ENCODE results near the gene ARHGEF40. TPM values are rescaled to one million over a fixed set of nuclear protein-coding genes. Genes with fewer than 3 reads are reported as not detected.

The ARHGEF40 gene
- total RNA-seq, 1 donor from 2014 or later: 1.4 TPM

DNA sequence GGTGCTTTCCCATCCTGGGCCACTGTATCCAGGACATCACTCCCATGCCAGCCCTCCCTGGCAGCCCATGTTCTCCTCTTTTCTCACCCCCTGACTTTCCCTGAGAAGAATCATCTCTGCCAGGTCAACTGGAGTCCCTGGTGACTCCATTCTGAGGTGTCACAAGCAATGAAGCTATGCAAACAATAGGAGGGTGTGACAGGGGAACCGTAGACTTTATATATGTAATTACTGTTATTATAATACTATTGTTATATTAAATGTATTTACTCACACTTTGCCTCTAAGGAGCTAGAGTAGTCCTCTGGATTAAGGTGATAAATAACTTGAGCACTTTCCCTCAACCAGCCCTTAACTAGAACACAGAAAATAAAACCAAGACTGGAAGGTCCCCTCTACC is 19.2 kb downstream of the ARHGEF40 start:
- ATAC-seq (ENCODE audit: low read depth): no peak
- DNase-seq: no peak
- no peaks in the 10 kb centered on the region for H3K27me3 Mint-ChIP-seq
- H3K4me3 Mint-ChIP-seq: no peak overlapping the region
- intact Hi-C loops (cut with micrococcal nuclease): no loop called here
- ChIA-PET CTCF (interaction anchor here (0.8 to 4.7 kb wide), 9 partner anchors 12 to 78 kb away, joined by 3 to 34 read pairs (median 4); partner anchors contain the start of gene ARHGEF40), POLR2A (no interaction called here)
- no peaks in the 10 kb centered on the region for H3K9me3 Mint-ChIP-seq
- TF ChIP-seq CTCF (IDR thresholded peaks at IDR 0.05): no peak
- H3K36me3 Mint-ChIP-seq (ENCODE audit: low read depth): no peaks in the 10 kb centered on the region
- peaks cover 24% of the 10 kb centered on the region for H3K4me1 Mint-ChIP-seq
- no peak overlapping the region for H3K27ac Mint-ChIP-seq

DNA sequence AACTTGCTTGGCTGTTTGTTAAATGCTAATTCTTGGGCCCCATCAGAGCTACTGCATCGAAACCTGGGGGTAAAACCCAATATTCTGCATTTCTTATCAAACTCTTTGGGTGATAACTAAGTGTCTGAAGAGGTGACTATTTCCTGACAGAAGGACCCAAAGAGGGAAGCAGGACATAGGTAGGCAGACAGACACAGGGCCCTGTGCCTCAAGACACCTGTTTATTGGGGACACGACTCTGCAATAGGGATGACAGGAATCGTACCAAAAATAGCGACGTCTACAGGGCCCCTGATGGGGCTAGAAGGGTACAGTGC is 19.7 kb downstream of the ARHGEF40 start:
- POLR2A ChIA-PET: no interaction called here
- Mint-ChIP-seq H3K4me1 (peaks cover 24% of the 10 kb centered on the region), H3K27ac (peak overlapping the region; percentile 20), H3K36me3 (ENCODE audit: low read depth) (no peaks in the 10 kb centered on the region), H3K27me3 (no peaks in the 10 kb centered on the region), H3K4me3 (no peak overlapping the region), H3K9me3 (no peaks in the 10 kb centered on the region)
- ATAC-seq (ENCODE audit: low read depth) (no peak), DNase-seq (no peak)
- intact Hi-C loops (cut with micrococcal nuclease): no loop called here
- CTCF ChIA-PET: interaction anchor here (0.8 to 4.7 kb wide), 10 partner anchors 13 to 79 kb away, joined by 3 to 34 read pairs (median 4); partner anchors contain the start of gene ARHGEF40
- TF ChIP-seq CTCF (IDR thresholded peaks at IDR 0.05): no peak

DNA sequence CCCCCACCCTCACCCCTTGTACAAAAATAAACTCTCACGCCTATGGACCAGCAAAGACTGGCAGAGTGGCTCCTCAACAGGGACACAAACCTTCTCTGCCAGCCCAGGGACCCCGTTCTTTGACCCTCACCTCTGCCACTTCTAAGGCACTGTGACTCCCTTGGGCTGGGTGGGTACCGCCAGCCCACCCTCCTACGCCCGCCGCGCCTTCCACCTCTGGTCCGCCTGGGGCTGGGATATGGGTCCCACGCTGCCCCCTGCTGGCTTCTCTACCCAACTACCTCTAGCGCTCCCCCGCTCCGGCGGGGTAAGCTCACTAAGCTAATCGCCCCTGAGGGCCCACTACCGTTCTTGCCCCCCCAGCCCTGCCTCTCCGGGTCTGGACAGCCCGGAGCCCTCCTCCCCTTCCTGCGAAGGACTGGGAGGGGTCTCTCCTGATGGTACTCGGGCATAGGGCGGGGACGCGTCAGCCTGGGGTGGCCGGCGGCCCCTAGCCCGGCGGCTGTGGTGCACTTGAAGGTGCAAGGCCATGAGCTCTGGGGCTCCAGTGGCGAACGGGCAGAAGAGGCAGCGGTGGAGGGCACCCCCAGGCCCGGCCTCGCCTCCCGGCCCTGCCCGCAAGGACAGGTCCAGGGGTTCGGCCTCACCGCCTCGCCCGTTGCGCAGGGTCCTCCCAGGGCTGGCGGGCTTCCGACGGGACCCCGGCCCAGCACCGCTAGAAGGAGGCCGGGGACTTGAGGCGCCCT is 20.3 kb downstream of the ARHGEF40 start:
- Mint-ChIP-seq H3K4me3 (no peak overlapping the region), H3K36me3 (ENCODE audit: low read depth) (no peaks in the 10 kb centered on the region), H3K27me3 (no peaks in the 10 kb centered on the region), H3K9me3 (no peaks in the 10 kb centered on the region), H3K4me1 (peaks cover 24% of the 10 kb centered on the region), H3K27ac (peak overlapping the region; percentile 20)
- intact Hi-C loops (cut with micrococcal nuclease): no loop called here
- CTCF ChIA-PET: interaction anchor here (0.8 to 4.7 kb wide), 8 partner anchors 13 to 79 kb away, joined by 3 to 34 read pairs (median 8); partner anchors contain the start of gene ARHGEF40
- DNase-seq (no peak), ATAC-seq (ENCODE audit: low read depth) (no peak)
- no peak for TF ChIP-seq CTCF (IDR thresholded peaks at IDR 0.05)
- POLR2A ChIA-PET: no interaction called here

DNA sequence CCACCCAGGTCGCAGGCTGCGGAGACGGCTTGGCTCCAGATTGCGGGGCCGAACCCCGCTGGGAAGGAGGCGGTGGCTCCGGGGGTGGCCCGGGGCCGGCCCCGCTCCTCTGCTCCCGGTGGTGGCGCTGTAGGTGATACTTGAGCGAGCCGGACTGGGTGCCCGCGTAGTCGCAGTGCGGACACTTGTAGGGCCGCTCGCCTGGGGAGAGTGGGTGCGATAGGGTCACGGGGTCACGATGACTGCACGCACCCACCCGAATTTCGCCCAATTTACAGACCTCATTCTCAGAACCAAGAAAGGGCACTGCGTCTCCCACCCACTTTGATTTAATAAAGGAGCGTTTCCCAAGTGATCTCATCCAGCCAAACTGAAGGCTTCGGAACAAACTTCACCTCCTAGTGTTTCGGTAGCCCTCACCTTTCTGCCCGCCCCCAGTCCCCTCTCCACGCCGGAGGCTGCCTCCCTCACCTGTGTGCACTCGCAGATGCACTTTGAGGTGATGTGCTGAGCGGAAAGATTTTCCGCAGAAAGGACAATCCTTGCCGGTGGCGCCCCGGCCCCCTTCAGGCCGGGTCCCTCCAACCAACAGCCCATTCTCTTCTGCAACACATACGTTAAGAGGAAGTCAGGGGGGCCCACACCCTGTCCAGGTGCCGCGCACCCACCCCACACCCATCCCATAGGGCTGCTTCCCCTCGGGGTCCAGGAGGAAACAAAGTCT is 21.0 kb downstream of the ARHGEF40 start:
- H3K4me3 Mint-ChIP-seq: no peak overlapping the region
- no peaks in the 10 kb centered on the region for H3K27me3 Mint-ChIP-seq
- peaks cover 24% of the 10 kb centered on the region for H3K4me1 Mint-ChIP-seq
- H3K27ac Mint-ChIP-seq: no peak overlapping the region
- no peak for TF ChIP-seq CTCF (IDR thresholded peaks at IDR 0.05)
- POLR2A ChIA-PET: no interaction called here
- CTCF ChIA-PET: interaction anchor here (1.5 to 7.4 kb wide), 9 partner anchors 12 to 92 kb away, joined by 3 to 142 read pairs (median 31); partner anchors contain the start of genes ARHGEF40 and SLC39A2
- H3K36me3 Mint-ChIP-seq (ENCODE audit: low read depth): no peaks in the 10 kb centered on the region
- H3K9me3 Mint-ChIP-seq: no peaks in the 10 kb centered on the region
- DNase-seq (no peak), ATAC-seq (ENCODE audit: low read depth) (no peak)
- intact Hi-C loops (cut with micrococcal nuclease): no loop called here

- Mint-ChIP-seq H3K27me3 (no peaks in the 10 kb centered on the region), H3K9me3 (no peaks in the 10 kb centered on the region), H3K4me3 (no peak overlapping the region), H3K27ac (no peak overlapping the region), H3K36me3 (ENCODE audit: low read depth) (no peaks in the 10 kb centered on the region), H3K4me1 (peaks cover 19% of the 10 kb centered on the region)
- TF ChIP-seq CTCF (IDR thresholded peaks at IDR 0.05): no peak
- DNase-seq (no peak), ATAC-seq (ENCODE audit: low read depth) (no peak)
- intact Hi-C loops (cut with micrococcal nuclease): loop anchor here (1.0 to 2.0 kb wide), 4 partner anchors 12 to 465 kb away; no protein-coding TSS in a partner anchor
- ChIA-PET POLR2A (interaction anchor here (0.7 to 1.9 kb wide), 5 partner anchors 12 to 77 kb away, joined by 3 to 16 read pairs (median 5); no protein-coding TSS in a partner anchor), CTCF (interaction anchor here (0.6 to 7.4 kb wide), 17 partner anchors 8 to 750 kb away, joined by 3 to 142 read pairs (median 3); partner anchors contain the start of genes ARHGEF40, SLC39A2 and TMEM253)
Measured at GRCh38 chr14:21091821-21092272, 21.7 kb downstream of the ARHGEF40 start.
